Mucosa of descending colon (tissue), 3 donors: ENCODE results near the gene DCC. TPM values are rescaled to one million over a fixed set of nuclear protein-coding genes. Genes with fewer than 3 reads are reported as not detected.

Experiments used
- ATAC-seq: fragments of 200-7000 bp; cut with Tn5 transposase; one replicate; pipeline ENCODE4 v1.9.1; 2020; ENCODE audit warnings: mild to moderate bottlenecking, moderate library complexity
- DNase-seq, 3 donors: peaks; one replicate each; pipeline ENCODE4 v3.0.0-alpha.2; 2020
- H3K36me3 ChIP-seq: fragments of 200-600 bp; one replicate; pipeline ENCODE4 v1.8.0; 2021; ENCODE audit warnings: low read depth, mild to moderate bottlenecking
- H3K4me1 ChIP-seq: fragments of 200-600 bp; one replicate; pipeline ENCODE4 v1.8.0; 2021; ENCODE audit warnings: low read depth, mild to moderate bottlenecking
- H3K4me3 ChIP-seq: fragments of 200-600 bp; one replicate; pipeline ENCODE4 v1.8.0; 2021; ENCODE audit warnings: mild to moderate bottlenecking
- H3K9me3 ChIP-seq: fragments of 200-600 bp; one replicate; pipeline ENCODE4 v1.8.0; 2021; ENCODE audit warnings: mild to moderate bottlenecking
- CTCF ChIP-seq: fragments of 200-600 bp; IDR thresholded peaks from one replicate; pipeline ENCODE4 v1.8.0; 2022; ENCODE audit warnings: antibody characterized with exemption, mild to moderate bottlenecking
- intact Hi-C, 2 donors: fragments of 100-400 bp; cut with DNase I in 1 of 2; cut with micrococcal nuclease in 1 of 2; formaldehyde crosslinking; loops; one replicate each; pipeline versions ENCODE4 v1.11.0 to v1.11.1; 2022; cut with DNase I, micrococcal nuclease
- total RNA-seq, 3 donors: library from RNA; stranded (reverse); fragmentation: NEBNext Ultra II Directional in 2 of 3; extraction: Animal tissue kit (Norgen Biotek cat#: 25700) in 2 of 3; gene quantifications; one replicate each; pipeline versions ENCODE4 v1.2.1 to v1.2.4, GENCODE V29; 2021 to 2023
- donor health status: DM: no; HTN: no; CAD: no; lungs with moderate emphysema.
- donor health status: DM: no; HTN: no; CAD: no.
- donor health status: DM: no; HTN: yes; CAD: no.

The DCC gene
- total RNA-seq, 3 donors from 2014 or later: 0.26 to 1.3 (median 0.34) TPM

- no peak for TF ChIP-seq CTCF
- intact Hi-C loops: no loop called here
- Histone ChIP-seq H3K4me3 (no peak overlapping the region), H3K36me3 (no peaks in the 10 kb centered on the region), H3K9me3 (no peaks in the 10 kb centered on the region), H3K4me1 (no peaks in the 10 kb centered on the region)
- DNase-seq (no peak), ATAC-seq (no peak)
Measured at GRCh38 chr18:52750995-52751394, 411.0 kb downstream of the DCC start.

GRCh38 chr18:52764316-52764715, 424.3 kb downstream of the DCC start:
- Histone ChIP-seq H3K36me3 (no peaks in the 10 kb centered on the region), H3K9me3 (no peaks in the 10 kb centered on the region), H3K4me3 (no peak overlapping the region), H3K4me1 (no peaks in the 10 kb centered on the region)
- no peak for TF ChIP-seq CTCF
- DNase-seq: no peak
- ATAC-seq: no peak
- intact Hi-C loops: no loop called here

GRCh38 chr18:52766002-52766545, 426.1 kb downstream of the DCC start:
- no peak for DNase-seq
- intact Hi-C loops: no loop called here
- TF ChIP-seq CTCF: no peak
- no peaks in the 10 kb centered on the region for H3K4me1 ChIP-seq
- no peak overlapping the region for H3K4me3 ChIP-seq
- no peak for ATAC-seq
- no peaks in the 10 kb centered on the region for H3K9me3 ChIP-seq
- no peaks in the 10 kb centered on the region for H3K36me3 ChIP-seq

- ATAC-seq (peak; percentile 72), DNase-seq (peak in 1 of 3 donors; percentile 39)
- H3K36me3 ChIP-seq: no peaks in the 10 kb centered on the region
- H3K4me3 ChIP-seq: no peak overlapping the region
- peaks cover 4% of the 10 kb centered on the region for H3K4me1 ChIP-seq
- TF ChIP-seq CTCF: no peak
- intact Hi-C loops: no loop called here
- no peaks in the 10 kb centered on the region for H3K9me3 ChIP-seq
Measured at GRCh38 chr18:52781113-52781512, 441.1 kb downstream of the DCC start.

- Histone ChIP-seq H3K9me3 (peaks cover 39% of the 10 kb centered on the region), H3K36me3 (no peaks in the 10 kb centered on the region), H3K4me3 (no peak overlapping the region), H3K4me1 (no peaks in the 10 kb centered on the region)
- intact Hi-C loops: no loop called here
- no peak for TF ChIP-seq CTCF
- no peak for ATAC-seq
- DNase-seq: no peak
Measured at GRCh38 chr18:52791321-52791720, 451.3 kb downstream of the DCC start.

- DNase-seq: no peak
- intact Hi-C loops: no loop called here
- Histone ChIP-seq H3K4me1 (no peaks in the 10 kb centered on the region), H3K9me3 (peaks cover 4% of the 10 kb centered on the region), H3K36me3 (no peaks in the 10 kb centered on the region), H3K4me3 (no peak overlapping the region)
- no peak for TF ChIP-seq CTCF
- ATAC-seq: no peak
Measured at GRCh38 chr18:52812834-52813233, 472.8 kb downstream of the DCC start.
